A673 (cell line): ENCODE results near the gene PODXL.

Experiments used
- CTCF ChIP-seq: fragments of 300-800, 200-600 bp; sonication (generic); conservative IDR thresholded peaks from 2 replicates; pipeline ENCODE4 v1.5.1; 2017; ENCODE audit warnings: low read depth, mild to moderate bottlenecking, antibody characterized with exemption, low read length, moderate library complexity, mixed read lengths
- EZH2 ChIP-seq: fragments of 200-600 bp; sonication (generic); IDR thresholded peaks from 2 replicates; pipeline ENCODE4 v1.6.1; 2017; ENCODE audit warnings: borderline replicate concordance, low read depth, mild to moderate bottlenecking, mixed read lengths, antibody characterized with exemption, low read length; ENCODE audit not compliant: poor library complexity, severe bottlenecking

GRCh38 chr7:131488361-131488760, 68.1 kb downstream of the PODXL start:
- TF ChIP-seq CTCF = peak; percentile 36; the same call in 1 of the 2 replicates
- TF ChIP-seq EZH2 = no peak
